Eye (tissue), 1 donor: ENCODE measurements around the gene C10orf62.
"Not testable (repeated sequence)": the region's sequence is repeated elsewhere in the genome, so short reads cannot be mapped to it uniquely, and the experiment has no call there.

Source experiments
- DNase-seq: peaks from one replicate; pipeline ENCODE4 v3.0.0-alpha.2; 2015

The C10orf62 gene

GRCh38 chr10:97566336-97566996 is 23.1 kb upstream of the C10orf62 start:
- DNase-seq, result no peak

- no peak for DNase-seq
These were observed 21.6 kb upstream of the C10orf62 start for GRCh38 chr10:97567891-97568290.

GRCh38 chr10:97570146-97570788 is 19.3 kb upstream of the C10orf62 start:
- DNase-seq, result no peak

DNA sequence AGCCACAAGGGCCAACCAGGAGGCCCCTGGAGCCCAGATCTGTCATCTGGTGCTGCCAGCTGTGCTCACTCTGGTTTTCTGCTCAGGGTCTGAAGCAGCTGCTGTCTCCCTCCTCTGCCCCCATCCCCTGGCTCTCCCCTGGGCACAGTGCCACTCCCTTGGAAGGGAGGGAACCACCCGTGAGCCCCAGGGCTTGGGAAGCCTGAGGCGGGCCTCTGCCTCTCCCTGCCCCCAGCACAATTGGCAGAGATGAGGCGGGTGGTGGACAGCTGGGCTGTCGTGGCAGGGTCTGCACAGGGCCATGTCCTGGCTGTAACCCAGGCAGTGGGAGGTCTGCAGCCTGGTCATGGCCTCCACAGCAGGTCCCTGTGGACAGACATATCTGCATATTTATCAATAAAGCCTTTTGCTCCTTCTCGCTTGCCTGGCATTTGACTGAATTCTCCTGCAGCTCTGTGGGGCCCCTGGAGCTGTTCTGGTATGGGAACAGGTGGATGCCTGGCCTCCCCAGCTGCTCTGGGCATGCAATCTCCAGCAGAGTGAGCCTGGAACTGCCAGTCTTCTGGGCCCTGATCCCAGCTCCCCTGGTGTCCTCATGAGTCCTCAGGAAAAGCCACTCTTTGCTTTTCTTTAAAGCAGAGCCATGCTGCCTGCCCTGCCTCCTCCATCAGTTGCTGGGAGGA is 18.6 kb upstream of the C10orf62 start:
- peak; percentile 24 for DNase-seq

DNA sequence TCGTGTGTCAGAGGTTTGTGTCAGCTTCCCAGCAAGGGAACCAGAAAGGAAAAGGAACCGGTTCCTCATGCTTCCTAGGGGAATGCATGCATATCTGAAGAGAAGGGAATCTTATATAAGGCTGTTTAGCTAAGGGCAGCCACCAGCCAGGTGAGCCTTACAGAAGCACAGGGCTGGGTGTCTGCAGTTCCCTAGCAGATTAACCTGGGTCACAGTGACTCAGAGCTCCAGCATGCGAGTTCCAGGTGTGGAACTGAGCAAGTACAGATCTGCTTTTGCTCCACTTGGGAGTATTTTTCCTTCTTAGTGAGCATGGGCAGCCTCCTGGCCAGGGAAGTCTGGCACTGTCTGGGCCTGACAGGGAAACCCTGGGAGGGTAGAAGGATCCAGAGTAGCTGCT is 17.9 kb upstream of the C10orf62 start:
- no peak for DNase-seq

DNA sequence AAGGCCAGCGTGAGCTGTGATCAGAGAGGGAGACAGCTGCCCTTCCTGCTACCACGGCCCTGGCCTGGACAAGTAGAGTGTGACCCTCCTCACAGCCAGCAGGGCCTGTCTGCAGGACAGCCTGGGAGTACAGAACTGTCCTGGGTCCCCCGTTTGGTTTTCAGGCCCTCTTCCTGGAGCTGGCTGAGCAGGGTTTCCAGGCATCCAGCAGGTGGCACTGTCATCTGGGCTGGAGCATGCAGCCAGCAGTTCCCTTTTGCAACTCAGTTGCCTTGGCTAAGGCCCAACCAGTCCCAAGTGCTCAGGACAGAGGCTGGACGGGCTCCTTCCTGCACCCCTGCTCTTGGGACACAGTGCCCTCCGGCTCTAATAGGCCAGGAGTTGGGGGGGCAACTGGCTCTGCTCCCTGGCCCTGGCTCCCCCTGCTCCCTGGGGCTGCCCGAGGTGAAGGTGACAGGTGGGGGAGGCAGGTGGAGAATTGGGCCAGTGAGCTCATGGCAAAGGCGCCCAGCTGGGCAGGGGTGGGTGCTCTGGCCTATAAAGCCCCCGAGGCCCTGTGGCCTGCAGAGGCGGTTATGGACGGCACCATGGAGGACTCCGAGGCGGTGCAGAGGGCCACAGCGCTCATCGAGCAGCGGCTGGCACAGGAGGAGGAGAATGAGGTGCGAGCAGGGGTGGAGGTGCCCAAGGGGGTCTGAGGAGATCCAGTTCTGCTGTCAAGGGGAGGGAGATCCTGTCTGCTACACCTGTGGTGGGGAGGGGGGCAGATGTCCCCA is 17.1 kb upstream of the C10orf62 start, which contains the start of gene ANKRD2:
ANKRD2 (plus strand) TSS at position 566 of the 776 bp plus-strand sequence; CDS start at position 576, 10 bp downstream.
- peak; percentile 81 for DNase-seq

GRCh38 chr10:97573021-97573420 is 16.5 kb upstream of the C10orf62 start:
- no peak for DNase-seq

- no peak for DNase-seq
These were observed 15.8 kb upstream of the C10orf62 start for GRCh38 chr10:97573672-97574071.

GRCh38 chr10:97574374-97575126 is 15.0 kb upstream of the C10orf62 start:
- peak; percentile 36 for DNase-seq

- no peak for DNase-seq
These were observed 14.3 kb upstream of the C10orf62 start for GRCh38 chr10:97575127-97575668.

- not testable (repeated sequence) for DNase-seq
These were observed 13.0 kb upstream of the C10orf62 start for GRCh38 chr10:97576487-97576886.

DNA sequence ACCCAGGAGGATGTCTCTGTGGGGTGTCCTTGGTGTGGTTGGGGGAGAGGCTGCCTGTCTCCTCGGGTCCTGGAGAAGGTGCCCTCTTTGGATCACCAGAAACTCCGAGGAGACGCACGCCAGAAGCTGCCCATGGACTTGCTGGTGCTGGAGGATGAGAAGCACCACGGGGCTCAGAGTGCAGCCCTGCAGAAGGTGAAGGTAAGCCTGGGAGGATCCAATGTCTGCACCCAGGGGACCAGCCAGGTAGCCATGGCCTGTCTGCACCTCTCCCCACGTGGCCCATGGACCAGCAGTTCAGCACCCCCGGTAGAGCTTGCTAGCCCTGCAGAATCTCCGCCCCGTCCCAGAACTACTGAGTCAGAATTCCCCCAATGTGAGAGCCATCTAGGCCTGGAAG is 11.8 kb upstream of the C10orf62 start:
- DNase-seq, result no peak

GRCh38 chr10:97578171-97578844 is 11.2 kb upstream of the C10orf62 start:
- DNase-seq, result no peak

DNA sequence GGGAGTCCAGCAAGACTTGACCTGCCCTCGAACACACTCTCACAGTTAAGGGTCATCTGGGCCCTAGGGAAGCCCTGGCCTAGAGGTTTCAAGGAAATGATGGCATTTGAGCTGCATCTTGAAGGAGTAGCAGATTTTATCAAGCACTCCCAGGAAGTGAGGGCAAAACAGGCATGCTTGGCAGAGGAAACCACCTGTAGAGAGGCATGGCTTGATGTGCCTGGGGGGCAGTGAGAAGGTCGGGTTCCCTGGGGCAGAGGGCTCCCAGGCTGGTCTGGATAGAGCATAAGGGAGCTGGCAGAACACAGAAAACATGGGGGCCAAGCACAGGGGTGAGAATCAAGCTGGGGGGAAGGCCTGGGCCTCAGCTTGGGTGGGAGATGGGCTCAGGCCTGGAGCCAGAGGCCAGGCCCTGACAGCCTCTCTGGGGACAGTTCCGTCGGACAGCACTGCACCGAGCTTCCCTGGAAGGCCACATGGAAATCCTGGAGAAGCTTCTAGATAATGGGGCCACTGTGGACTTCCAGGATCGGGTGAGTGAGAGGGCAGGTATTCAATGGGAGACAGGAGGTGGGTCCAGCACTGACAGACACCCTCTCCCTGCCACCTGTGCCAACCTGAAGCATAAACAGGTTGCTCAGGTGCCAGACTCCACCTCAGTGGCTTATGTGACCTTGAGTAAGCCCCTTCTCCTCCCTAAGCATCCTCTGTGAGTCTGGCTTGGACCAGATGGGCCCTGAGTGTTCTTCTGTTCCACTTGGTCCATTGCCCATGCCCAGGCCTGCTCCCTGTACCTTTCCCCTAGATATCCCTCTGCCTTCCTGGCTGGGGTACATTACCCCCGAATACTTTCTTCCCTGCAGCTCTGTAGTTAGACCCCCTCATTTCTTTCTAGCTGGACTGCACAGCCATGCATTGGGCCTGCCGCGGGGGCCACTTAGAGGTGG is 8.8 kb upstream of the C10orf62 start:
- DNase-seq, result no peak

DNA sequence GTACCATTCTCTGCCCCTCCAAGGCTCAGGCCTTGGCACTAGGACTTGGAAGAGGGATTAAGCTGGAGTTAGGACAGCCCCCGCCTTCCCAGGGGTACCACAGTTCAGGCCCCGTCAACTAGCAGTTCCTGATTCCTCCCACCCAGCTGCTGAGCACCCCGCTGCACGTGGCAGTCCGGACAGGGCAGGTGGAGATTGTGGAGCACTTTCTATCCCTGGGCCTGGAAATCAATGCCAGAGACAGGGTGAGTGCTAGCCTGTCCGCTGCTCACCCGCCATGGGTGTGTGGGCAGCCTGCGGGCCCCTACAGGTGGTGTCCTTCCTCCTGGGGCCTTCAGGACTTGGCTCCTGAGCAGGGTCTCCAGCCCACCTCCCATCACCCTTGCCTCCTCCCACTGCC is 7.4 kb upstream of the C10orf62 start:
- DNase-seq, result no peak

GRCh38 chr10:97583476-97583875 is 6.0 kb upstream of the C10orf62 start:
- no peak for DNase-seq

GRCh38 chr10:97584060-97584797 is 5.3 kb upstream of the C10orf62 start, which contains the start of gene HOGA1:
HOGA1 (plus strand) TSS chr10:97584389; CDS start chr10:97584704, 315 bp downstream.
- DNase-seq, result peak; percentile 67

GRCh38 chr10:97584798-97585438 is 4.6 kb upstream of the C10orf62 start:
- no peak for DNase-seq

- no peak for DNase-seq
These were observed 4.1 kb upstream of the C10orf62 start for GRCh38 chr10:97585439-97585811.
